CD4-positive, alpha-beta T cell treated with Interleukin-6 at 100 ng/mL for 8 hours (primary cell): ENCODE measurements around the gene SOX14.

Source experiments
- DNase-seq: peaks from one replicate; pipeline ENCODE4 v3.0.0-alpha.2; 2020; ENCODE audit warnings: mixed read lengths, low spot score

SOX14 gene

DNA sequence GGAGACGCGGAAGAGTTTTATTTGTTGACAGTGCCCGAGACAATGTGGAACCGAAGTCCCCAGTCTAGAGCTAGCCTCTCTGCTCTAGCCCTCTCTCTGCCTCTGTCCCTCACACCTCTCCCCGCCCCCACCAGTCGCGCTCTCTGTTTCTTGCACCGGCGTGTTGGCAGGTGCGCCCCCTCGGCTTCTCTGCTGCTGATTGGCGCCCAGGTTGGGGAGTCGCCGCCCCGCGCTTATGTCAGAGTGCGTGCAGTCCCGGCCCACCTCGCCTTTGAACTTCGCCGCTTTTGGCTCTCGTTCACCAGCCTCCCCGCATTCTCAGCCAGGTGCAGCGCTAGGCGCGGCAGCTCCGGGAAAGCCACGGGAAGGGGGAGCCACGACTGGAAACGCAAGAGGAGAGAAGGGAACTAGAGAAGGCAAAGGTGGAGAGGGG is at the start of gene SOX14:
SOX14 (plus strand) TSS at position 315 of the 433 bp plus-strand sequence. CDS start 470 bp downstream, outside the sequence.
- no peak for DNase-seq

DNA sequence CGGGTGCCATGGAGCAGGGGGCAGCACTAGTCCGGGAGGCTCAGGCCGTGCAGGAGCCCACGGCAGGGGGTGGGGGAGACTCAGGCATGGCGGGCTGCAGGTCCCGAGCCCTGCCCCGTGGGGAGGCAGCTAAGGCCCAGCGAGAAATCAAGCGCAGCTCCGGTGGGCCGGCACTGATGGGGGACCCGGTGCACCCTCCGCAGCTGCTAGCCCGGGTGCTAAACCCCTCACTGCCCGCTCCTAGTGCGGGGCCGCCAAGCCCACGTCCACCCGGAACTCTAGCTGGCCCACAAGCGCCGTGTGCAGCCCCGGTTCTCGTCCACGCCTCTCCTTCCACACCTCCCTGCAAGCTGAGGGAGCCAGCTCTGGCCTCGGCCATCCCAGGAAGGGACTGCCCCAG is 49.6 kb upstream of the SOX14 start:
- DNase-seq = no peak

- no peak for DNase-seq
Measured at GRCh38 chr3:137724240-137724639, 39.9 kb upstream of the SOX14 start.

DNA sequence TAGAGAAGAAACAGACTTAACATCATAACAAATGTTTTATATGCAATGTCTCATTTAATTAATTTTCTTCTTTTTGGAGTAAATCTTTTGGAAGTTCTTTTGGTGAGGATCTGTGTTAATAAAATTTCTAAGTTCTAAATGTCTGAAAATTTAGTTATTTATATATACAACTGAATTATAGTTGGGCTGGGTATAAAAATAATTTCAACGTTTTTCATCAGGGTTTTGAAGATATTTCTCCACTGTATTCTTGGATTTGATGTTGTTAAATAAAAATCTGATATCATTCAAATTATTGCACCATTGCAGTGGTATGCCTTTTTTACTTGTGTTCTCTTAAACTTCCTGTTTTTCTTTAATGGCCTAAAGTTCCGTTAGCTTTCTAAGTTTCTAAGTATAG is 26.9 kb upstream of the SOX14 start:
- DNase-seq = no peak

- DNase-seq = no peak
Measured at GRCh38 chr3:137738710-137739109, 25.4 kb upstream of the SOX14 start.

DNA sequence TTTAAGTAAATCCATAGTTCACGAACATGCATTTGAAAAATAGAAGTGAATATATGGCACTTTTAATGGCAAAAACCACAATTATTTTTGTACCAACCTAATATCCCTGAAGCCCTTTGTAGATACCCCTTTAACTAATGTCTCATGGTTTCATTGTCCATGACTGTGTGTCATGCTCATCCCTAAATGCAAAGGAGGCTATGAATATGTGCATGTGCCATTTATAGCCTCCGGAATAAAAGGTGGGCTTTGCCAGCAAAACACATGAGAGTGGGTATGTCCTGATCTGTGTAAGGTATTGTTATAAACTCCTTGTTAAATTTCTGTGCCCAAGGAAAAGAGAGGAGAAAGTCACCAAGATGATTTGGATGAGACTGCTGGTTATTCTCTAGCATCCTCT is 20.5 kb upstream of the SOX14 start:
- no peak for DNase-seq

GRCh38 chr3:137746808-137747207 is 17.3 kb upstream of the SOX14 start:
- no peak for DNase-seq

GRCh38 chr3:137759505-137759904 is 4.6 kb upstream of the SOX14 start:
- no peak for DNase-seq

DNA sequence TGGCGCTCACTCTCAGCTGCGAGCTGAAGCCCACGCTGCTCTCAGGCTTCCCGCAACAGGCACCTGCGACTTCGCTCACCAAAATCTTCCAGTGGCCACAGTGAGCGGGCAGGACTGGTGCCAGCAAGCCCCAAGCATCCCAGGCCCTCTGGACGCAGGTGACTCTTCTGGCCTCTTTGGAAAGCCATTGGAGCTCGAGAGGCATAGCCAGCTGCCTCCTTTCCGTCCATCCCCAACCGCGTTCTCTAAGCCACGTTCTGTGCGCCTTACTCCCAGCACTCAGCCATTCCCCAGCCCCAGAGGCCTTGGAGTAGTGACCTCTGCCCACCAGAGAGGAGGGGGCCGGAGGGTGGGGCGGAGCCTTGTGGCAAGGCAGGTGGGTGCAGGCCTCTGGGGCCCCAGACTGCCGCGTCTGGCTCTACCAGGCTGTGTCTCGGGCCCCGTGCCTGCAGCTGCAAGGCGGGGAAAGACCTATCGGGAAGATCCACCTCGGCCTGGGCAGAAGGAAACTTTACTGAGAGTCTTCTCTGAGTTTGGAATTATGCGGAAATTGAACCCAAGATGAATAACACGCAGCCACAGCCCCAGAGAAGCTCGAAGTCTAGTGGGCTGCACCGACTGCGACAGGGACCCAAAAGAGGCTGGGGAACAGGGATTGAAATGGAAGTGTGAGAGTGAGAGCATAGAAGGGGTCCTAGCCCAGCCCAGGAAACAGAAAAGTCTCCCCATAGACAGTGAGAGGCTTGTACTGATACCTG is 3.6 kb upstream of the SOX14 start:
- DNase-seq = no peak

DNA sequence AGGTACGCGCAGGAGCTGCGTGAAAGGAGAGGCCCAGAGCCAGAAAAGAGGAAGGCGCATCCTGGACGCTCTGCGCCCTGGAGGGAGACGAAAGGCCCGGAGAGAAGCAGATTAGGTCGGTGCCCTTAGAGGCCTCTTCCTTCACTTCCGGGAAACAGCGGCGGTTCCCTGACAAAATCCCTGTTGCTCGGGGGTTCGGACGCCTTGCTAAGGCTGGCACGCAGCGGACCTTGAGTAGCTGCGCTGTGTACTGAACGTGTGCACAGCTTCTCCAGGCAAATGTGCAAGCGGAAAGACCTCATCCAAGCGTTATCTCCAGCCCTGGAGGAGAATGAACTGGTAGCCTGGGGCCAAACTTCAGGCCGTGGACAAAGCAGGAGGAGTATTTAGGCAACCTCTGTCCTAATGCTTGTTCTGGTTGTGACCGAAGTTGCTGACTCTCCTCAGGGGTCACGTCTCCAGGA is 3.0 kb upstream of the SOX14 start:
- no peak for DNase-seq

DNA sequence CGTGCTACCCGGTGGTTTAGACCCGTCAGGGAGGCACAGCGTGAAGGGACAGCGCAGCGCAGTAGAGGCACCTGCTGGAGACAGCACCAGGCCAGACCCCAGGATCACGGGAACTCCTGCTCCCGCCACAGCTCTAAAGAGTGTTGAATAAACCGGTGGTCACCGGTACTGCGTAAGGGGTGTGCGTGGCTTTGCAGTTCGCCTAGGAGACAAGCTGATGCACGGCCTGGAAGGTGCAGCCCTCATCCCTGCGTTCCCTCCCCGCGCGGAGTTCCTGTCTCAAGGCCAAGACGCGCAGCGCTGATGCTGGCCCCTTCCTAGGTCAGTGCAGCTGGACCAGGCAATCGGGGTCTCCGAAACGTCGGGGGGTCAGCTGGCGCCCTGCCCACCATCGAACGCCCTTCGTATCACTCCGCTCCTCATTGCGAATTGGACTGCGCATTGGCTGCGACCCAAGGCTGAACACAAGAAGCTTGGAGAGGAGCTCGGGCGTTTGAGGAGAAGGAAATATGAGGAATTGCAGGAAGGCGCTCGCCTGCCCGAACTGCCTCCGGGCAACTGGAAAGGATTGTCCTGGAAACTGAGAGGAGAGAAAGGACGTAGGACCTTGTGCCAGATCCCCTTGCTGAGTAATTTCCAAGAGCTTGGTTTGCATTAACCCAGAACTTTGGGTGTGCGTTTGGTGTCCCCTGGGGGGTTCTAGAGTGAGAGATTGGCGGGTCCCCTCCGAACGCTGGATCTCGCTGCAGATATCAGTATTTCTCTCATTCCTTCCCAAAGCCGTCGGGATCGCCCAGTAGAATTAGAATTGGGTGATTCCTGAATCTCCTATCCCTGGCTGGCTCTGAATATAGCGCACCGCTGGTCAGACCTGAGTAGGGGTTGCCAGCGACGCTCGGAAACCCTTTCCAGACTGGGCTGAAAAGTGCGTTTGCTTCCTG is 2.3 kb upstream of the SOX14 start:
- no peak for DNase-seq

- no peak for DNase-seq
Measured at GRCh38 chr3:137762674-137763593, 1.2 kb upstream of the SOX14 start.

DNA sequence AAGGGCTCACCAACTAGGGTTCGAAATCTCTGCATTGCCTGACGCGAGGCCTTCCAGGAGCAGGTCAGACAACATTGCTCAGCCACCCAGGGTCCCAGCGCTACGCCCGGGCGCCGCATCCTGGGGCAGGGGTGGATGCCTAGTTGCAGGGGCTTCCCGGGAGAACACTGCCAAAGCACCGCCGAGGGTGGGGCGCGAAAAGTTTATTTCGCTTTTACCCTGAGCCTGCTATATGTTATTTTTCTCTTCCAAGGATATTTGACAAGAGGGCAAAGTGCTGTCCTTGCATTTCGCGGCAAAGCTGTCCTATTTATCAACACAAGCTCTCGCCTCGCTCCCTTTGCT is 549 bp upstream of the SOX14 start:
- no peak for DNase-seq

GRCh38 chr3:137764563-137765309 is 621 bp downstream of the SOX14 start:
- DNase-seq = no peak

DNA sequence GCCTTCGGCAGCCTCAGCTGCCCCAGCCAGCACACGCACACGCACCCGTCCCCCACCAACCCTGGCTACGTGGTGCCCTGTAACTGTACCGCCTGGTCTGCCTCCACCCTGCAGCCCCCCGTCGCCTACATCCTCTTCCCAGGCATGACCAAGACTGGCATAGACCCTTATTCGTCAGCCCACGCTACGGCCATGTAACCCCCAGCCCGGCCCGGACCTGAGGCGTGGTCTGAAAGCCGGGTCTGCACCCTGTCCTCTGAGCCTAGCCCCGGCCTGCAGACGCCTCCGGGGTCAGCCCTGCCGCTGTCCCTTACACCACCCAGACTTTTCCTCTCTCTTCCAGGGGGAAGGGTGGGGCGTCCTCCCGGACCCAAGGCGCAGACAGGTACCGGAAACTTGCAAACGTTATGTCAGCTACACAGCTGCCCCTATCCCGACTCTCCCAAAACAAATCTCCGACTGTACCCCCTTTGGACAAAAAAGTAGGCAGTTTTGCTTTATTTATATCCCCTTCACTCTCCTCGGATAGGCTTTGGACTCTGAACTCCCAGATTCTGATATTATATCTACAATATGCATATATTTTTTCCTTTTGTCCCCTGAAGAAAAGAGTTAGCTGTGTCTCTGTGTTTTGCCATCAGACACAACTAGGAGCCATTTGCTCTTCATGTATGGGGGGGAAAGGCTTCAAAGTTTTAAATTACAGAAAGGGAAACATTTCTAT is 1.4 kb downstream of the SOX14 start:
- no peak for DNase-seq

DNA sequence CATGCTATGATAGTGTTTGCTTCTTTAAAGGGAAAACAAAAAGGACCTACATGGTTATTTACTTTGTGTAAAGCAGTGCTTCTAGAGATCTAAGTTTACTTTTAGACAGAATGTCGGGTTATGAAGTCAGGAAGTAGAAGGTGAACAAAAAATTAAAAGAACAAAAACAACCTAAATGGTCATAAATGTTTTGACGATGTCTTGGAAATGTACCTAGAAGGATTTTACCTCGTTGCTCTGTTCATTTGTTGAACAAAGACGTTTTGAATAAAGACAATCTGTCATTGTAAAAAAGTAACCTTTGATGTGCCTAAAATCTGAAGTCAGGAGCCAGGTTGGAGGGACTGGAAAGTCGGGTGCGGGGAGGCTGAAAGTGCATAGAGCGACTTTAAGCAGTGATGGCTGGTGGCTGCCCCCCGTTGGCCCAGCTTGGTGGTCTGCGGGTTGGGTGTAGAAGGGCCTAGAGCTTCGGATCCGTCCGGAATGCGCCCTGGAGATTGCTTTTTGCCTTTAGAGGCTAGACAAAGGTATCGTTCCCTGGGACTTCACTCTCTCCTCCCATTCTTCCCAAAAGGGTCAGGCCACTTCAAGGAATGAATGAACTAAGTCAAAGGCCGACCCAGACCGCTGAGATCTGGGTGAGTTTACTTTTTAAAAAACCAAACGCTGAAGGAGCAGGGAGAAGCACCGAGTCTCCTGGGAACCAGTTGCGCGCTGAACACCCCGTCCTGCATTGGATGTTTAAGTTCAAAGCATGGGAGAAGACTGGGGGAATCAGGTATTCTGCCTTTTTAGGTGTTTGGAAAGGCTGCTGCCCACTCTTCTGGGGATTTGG is 2.1 kb downstream of the SOX14 start:
- no peak for DNase-seq

- no peak for DNase-seq
Measured at GRCh38 chr3:137766876-137767537, 2.9 kb downstream of the SOX14 start.

- no peak for DNase-seq
Measured at GRCh38 chr3:137767538-137768360, 3.6 kb downstream of the SOX14 start.
